ENCODE measurements around the gene CLCN6.

DNA sequence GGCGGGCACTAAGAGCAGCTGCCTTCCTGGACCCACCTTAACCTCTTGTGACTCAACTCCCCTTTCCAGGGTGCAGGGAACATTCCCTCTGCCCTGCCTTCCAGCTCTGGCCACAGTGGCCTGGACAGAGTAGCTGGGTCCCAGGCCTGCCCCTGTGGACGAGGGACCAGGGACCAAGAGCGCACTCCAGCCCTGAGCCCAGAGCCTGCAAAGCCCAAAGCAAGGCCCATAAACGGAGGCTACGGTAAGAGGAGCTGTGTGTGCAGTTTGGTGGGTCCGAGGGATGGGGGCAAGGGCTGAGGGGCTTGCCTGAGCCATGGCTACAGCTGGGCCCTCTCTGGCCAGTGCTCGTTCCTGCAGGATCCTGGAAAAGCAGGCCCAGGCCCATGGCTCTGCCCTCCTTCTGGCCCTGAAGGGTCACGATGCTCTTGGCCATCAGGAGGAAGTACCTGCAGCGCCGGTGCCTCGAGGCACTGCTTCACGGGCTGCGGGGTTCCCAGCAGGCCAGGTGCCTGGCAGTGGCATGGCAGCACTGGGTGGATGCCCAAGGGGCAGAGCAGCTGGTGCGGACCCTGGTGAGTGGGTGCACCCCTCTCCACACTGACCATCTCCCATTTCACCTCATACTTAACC is 18.1 kb upstream of the CLCN6 start:
- TF ChIP-seq, protein P1, sequence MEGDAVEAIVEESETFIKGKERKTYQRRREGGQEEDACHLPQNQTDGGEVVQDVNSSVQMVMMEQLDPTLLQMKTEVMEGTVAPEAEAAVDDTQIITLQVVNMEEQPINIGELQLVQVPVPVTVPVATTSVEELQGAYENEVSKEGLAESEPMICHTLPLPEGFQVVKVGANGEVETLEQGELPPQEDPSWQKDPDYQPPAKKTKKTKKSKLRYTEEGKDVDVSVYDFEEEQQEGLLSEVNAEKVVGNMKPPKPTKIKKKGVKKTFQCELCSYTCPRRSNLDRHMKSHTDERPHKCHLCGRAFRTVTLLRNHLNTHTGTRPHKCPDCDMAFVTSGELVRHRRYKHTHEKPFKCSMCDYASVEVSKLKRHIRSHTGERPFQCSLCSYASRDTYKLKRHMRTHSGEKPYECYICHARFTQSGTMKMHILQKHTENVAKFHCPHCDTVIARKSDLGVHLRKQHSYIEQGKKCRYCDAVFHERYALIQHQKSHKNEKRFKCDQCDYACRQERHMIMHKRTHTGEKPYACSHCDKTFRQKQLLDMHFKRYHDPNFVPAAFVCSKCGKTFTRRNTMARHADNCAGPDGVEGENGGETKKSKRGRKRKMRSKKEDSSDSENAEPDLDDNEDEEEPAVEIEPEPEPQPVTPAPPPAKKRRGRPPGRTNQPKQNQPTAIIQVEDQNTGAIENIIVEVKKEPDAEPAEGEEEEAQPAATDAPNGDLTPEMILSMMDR (IDR thresholded peaks at IDR 0.05 in 2 of 3, conservative IDR thresholded peaks at IDR 0.05 in 1 of 3; ENCODE audit: control insufficient read depth in 2 of 3, extremely low read depth in 1 of 3, insufficient read depth in 1 of 3, low read depth in 3 of 3, low read length in 3 of 3): no peak
- TF ChIP-seq CREM (IDR thresholded peaks at IDR 0.05; ENCODE audit: low read depth) (no peak), ESRRA (IDR thresholded peaks at IDR 0.05; ENCODE audit: low read length) (no peak)
